ENCODE measurements around the gene ULK1. TPM values are rescaled to one million over a fixed set of nuclear protein-coding genes. Genes with fewer than 3 reads are reported as not detected.

The ULK1 gene
- total RNA-seq, 1 donor from 2014 or later: 57.4 TPM

DNA sequence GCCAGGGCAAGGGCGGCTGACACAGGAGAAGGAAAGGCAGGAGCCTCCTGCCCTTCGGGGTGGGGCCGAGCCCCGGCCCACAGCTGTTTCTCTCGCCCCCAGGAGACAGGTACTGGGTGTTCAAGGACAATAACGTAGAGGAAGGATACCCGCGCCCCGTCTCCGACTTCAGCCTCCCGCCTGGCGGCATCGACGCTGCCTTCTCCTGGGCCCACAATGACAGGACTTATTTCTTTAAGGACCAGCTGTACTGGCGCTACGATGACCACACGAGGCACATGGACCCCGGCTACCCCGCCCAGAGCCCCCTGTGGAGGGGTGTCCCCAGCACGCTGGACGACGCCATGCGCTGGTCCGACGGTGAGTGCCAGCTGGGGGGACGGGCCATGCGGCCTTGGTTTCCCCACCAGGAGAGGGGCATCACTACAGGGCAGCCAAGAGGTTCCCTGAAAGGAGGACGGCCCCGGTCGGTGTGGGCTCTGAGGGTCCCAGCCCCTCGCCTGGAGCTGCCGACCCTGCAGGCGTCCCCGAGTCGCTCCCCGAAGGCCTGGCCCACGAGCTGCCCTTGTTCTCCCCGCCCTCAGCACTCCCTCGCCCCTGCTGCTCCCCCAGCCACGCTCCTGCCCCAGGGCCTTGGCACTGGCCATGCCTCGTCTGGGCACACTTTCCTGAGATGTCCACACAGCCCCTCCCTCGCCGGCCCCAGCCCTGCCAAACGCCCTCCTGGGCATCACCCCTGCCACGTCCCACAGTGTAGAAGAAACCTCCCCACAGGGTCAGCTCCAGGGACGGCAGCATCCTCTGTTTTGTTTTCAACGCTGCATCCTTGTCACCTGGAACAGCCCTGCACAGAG is 44.5 kb upstream of the ULK1 start:
- H3K4me1 ChIP-seq: no peaks in the 10 kb centered on the region
- H3K4me3 ChIP-seq: no peak overlapping the region
- peaks cover 49% of the 10 kb centered on the region for H3K27me3 ChIP-seq (ENCODE audit: low read depth)
- no peaks in the 10 kb centered on the region for H3K9me3 ChIP-seq (replicated peaks)
- H3K36me3 ChIP-seq: no peaks in the 10 kb centered on the region
- DNase-seq: no peak
- TF ChIP-seq, protein P1, sequence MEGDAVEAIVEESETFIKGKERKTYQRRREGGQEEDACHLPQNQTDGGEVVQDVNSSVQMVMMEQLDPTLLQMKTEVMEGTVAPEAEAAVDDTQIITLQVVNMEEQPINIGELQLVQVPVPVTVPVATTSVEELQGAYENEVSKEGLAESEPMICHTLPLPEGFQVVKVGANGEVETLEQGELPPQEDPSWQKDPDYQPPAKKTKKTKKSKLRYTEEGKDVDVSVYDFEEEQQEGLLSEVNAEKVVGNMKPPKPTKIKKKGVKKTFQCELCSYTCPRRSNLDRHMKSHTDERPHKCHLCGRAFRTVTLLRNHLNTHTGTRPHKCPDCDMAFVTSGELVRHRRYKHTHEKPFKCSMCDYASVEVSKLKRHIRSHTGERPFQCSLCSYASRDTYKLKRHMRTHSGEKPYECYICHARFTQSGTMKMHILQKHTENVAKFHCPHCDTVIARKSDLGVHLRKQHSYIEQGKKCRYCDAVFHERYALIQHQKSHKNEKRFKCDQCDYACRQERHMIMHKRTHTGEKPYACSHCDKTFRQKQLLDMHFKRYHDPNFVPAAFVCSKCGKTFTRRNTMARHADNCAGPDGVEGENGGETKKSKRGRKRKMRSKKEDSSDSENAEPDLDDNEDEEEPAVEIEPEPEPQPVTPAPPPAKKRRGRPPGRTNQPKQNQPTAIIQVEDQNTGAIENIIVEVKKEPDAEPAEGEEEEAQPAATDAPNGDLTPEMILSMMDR (IDR thresholded peaks at IDR 0.05; ENCODE audit: borderline replicate concordance): no peak
- no peak overlapping the region for H3K27ac ChIP-seq (replicated peaks)
- intact Hi-C loops (cut with micrococcal nuclease): no loop called here

DNA sequence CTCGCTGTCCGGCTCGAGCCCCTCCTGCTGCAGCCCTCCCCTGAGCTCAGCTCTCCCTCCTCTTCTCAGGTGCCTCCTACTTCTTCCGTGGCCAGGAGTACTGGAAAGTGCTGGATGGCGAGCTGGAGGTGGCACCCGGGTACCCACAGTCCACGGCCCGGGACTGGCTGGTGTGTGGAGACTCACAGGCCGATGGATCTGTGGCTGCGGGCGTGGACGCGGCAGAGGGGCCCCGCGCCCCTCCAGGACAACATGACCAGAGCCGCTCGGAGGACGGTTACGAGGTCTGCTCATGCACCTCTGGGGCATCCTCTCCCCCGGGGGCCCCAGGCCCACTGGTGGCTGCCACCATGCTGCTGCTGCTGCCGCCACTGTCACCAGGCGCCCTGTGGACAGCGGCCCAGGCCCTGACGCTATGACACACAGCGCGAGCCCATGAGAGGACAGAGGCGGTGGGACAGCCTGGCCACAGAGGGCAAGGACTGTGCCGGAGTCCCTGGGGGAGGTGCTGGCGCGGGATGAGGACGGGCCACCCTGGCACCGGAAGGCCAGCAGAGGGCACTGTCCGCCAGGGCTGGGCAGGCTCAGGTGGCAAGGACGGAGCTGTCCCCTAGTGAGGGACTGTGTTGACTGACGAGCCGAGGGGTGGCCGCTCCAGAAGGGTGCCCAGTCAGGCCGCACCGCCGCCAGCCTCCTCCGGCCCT is 43.4 kb upstream of the ULK1 start:
- TF ChIP-seq, protein P1 (IDR thresholded peaks at IDR 0.05; ENCODE audit: borderline replicate concordance): no peak

GRCh38 chr12:131851741-131852550 is 42.5 kb upstream of the ULK1 start:
- Histone ChIP-seq H3K27me3 (ENCODE audit: low read depth) (peaks cover 69% of the 10 kb centered on the region), H3K9me3 (replicated peaks) (no peaks in the 10 kb centered on the region), H3K27ac (replicated peaks) (no peak overlapping the region), H3K4me1 (no peaks in the 10 kb centered on the region), H3K4me3 (no peak overlapping the region), H3K36me3 (no peaks in the 10 kb centered on the region)
- TF ChIP-seq, protein P1 (IDR thresholded peaks at IDR 0.05; ENCODE audit: borderline replicate concordance): no peak
- intact Hi-C loops (cut with micrococcal nuclease): no loop called here
- DNase-seq: no peak

More for the DNA sequence above, 43.4 kb upstream of the ULK1 start:
- no peaks in the 10 kb centered on the region for H3K9me3 ChIP-seq (replicated peaks)
- H3K27ac ChIP-seq (replicated peaks): no peak overlapping the region
- no peak for DNase-seq
- H3K4me3 ChIP-seq: no peak overlapping the region
- intact Hi-C loops (cut with micrococcal nuclease): no loop called here
- no peaks in the 10 kb centered on the region for H3K4me1 ChIP-seq
- no peaks in the 10 kb centered on the region for H3K36me3 ChIP-seq
- H3K27me3 ChIP-seq (ENCODE audit: low read depth): peaks cover 59% of the 10 kb centered on the region

- H3K4me1 ChIP-seq: no peaks in the 10 kb centered on the region
- H3K4me3 ChIP-seq: no peak overlapping the region
- no peaks in the 10 kb centered on the region for H3K36me3 ChIP-seq
- H3K9me3 ChIP-seq (replicated peaks): no peaks in the 10 kb centered on the region
- no peak overlapping the region for H3K27ac ChIP-seq (replicated peaks)
- TF ChIP-seq, protein P1 (IDR thresholded peaks at IDR 0.05; ENCODE audit: borderline replicate concordance): no peak
- DNase-seq: no peak
- intact Hi-C loops (cut with micrococcal nuclease): no loop called here
- H3K27me3 ChIP-seq (ENCODE audit: low read depth): peaks cover 77% of the 10 kb centered on the region
Observed at GRCh38 chr12:131852551-131853299, 41.7 kb upstream of the ULK1 start.

Data from left ventricle myocardium inferior (tissue), 1 donor.